ENCODE results near the gene TRAK1.

DNA sequence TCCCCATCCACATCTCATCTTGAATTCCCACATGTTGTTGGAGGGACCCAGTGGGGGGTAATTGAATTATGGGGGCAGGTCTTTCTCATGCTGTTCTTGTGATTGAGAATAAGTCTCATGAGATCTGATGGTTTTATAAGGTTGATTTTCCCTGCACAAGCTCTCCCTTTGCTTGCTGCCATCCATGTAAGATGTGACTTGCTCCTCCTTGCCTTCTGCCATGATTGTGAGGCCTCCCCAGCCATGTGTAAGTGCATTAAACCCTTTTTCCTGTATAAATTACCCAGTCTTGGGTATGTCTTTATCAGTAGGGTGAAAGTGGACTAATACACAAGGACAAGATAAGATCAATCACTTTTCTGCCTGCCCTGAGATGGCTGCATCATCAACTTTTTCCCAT lies 180.6 kb downstream of the TRAK1 start:
- TF ChIP-seq, protein P1, sequence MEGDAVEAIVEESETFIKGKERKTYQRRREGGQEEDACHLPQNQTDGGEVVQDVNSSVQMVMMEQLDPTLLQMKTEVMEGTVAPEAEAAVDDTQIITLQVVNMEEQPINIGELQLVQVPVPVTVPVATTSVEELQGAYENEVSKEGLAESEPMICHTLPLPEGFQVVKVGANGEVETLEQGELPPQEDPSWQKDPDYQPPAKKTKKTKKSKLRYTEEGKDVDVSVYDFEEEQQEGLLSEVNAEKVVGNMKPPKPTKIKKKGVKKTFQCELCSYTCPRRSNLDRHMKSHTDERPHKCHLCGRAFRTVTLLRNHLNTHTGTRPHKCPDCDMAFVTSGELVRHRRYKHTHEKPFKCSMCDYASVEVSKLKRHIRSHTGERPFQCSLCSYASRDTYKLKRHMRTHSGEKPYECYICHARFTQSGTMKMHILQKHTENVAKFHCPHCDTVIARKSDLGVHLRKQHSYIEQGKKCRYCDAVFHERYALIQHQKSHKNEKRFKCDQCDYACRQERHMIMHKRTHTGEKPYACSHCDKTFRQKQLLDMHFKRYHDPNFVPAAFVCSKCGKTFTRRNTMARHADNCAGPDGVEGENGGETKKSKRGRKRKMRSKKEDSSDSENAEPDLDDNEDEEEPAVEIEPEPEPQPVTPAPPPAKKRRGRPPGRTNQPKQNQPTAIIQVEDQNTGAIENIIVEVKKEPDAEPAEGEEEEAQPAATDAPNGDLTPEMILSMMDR (conservative IDR thresholded peaks at IDR 0.05) = no peak
- TF ChIP-seq EZH2 (IDR thresholded peaks at IDR 0.05; ENCODE audit: low read depth) = no peak
